CD4-positive, alpha-beta T cell treated with Interleukin-12 subunit alpha and Interleukin-12 subunit beta, for 1 hour (primary cell): Measurements from ENCODE around the gene METTL1.
"Not testable (repeated sequence)": the region's sequence is repeated elsewhere in the genome, so short reads cannot be mapped to it uniquely, and the experiment has no call there.

Experiments
- DNase-seq: peaks from one replicate; pipeline ENCODE4 v3.0.0-alpha.2; 2020

Gene METTL1

DNA sequence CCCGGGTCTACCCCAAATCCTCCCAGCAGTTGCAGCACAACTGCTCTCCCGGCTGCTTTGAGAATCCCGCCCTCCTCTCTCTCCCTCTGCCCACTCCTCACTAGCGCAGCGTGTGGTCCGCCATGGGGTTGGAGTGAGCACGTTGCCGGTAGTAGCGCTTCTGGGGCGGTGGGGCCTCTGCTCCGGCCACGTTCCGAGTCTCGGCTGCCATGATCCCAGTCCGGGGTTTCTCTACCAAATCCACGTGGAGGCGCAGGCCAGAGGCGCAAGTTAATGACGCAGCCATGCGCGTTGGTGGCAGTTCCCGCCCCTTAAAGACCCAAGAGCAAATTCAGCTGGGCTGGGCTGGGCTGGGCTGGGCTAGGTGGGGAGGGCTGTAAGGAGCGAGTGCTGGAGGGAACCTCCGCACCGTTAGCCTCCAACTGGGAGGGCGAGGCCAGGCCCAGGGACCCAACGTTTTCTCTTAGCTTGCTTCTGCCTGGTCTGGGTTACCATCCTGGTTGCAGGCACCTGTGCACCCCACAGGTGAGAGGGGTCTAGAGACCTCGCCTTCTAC lies at the start of gene METTL1:
Gene METTL1, minus strand, starts transcription at position 233 of the 556 bp plus-strand sequence. Its CDS starts 22 bp downstream, at position 211.
- DNase-seq: peak; percentile 91

DNA sequence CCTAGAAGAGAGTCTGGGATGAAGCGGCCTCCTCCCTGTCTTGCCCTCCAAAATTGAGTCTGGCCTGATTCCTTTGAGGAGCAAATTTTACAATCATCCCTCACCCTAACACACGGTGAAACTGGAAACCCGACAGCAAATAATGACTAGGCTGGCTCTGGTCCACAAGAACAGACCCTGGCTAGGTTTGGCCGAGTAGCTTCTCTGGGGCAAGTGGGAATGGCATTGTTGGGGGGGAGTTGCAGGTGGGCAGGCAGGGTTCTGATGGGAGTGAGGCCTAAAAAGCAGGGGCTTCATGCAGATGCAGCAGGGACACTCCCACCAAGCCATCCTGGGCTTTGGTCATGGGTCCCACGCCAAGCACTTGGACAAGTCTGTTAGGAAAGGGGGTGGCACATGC lies 49.1 kb upstream of the METTL1 start:
- DNase-seq: not testable (repeated sequence)

DNA sequence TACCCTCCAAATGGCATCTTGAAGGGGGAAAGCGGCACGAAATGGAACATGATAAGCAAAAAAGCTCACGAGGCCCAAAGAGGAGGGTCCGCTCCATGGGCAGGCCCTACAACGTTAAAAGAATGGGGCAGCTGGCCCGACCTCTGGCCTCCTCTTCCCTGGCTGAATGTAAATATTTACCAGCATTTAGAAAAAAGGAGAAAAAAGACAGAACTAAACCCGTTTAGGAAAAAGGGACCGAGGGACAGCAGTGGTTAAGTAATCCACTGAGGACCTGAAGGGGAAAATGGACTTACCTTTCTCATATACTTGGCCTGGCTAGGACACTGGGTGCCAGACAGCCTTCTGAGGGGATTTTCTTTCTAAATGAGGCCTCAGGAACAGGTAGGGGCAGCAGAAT lies 48.2 kb upstream of the METTL1 start:
- DNase-seq: not testable (repeated sequence)

DNA sequence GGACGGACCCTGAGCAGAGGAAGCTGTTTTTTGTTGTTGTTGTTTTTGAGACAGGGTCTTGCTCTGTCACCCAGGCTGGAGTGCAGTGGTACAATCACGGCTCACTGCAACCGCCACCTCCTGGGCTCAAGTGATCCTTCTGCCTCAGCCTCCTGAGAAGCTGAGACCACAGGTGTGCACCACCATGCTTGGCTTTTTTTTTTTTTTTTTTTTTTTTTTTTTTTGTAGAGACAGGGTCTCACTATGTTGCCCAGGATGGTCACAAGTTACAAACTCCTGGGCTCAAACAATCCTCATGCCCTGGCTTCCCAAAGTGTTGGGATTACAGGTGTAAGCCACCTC lies 46.1 kb upstream of the METTL1 start:
- not testable (repeated sequence) for DNase-seq

DNA sequence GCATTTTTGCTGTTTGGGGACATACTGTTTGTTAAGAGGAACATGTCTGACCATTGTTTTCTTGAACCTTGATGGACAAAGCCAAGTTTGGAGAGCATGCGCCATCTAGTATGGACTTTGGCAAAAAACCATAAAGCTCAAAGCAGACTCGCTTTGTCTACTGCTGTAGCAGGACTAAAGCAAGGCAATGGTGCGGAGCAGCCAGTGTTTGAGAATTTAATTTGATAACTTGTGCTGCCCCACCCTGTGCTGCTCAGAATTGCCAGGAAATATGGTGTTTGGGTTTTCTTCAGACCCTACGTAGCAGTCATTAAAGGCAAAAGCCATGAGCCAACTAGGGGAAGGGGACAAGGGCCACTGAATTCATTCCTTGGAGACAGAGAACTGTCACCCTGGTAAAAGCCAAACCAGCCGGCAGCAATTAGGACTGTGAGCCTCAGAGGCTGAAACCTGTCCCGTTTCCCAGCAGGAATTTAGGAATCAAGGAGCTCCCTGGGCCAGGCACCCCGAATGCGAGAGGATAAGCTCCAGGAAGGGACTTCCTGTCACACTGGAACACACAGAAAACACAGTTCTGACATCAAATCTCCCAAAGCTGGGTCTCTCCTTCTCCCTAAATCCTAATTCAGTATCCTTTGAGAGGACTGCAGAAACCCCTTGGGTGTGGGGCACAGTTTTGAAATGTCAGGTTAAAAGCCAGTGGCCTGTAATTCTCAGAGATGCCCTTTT lies 45.5 kb upstream of the METTL1 start:
- DNase-seq: no peak

DNA sequence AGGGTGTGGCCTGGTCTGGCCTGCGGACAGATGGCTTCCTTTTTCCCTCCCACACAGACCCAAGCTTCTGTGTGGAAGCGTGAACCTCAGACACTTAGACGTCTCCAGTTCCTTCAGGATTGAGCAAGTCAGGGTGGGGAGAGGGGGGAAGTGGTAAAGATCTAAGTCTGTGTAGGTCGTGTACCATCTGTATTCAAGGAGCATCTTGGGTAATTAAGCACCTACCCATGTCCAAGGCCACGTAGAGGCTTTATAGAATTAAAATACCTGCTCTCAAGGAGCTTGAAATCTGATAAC lies 44.9 kb upstream of the METTL1 start:
- DNase-seq: no peak

DNA sequence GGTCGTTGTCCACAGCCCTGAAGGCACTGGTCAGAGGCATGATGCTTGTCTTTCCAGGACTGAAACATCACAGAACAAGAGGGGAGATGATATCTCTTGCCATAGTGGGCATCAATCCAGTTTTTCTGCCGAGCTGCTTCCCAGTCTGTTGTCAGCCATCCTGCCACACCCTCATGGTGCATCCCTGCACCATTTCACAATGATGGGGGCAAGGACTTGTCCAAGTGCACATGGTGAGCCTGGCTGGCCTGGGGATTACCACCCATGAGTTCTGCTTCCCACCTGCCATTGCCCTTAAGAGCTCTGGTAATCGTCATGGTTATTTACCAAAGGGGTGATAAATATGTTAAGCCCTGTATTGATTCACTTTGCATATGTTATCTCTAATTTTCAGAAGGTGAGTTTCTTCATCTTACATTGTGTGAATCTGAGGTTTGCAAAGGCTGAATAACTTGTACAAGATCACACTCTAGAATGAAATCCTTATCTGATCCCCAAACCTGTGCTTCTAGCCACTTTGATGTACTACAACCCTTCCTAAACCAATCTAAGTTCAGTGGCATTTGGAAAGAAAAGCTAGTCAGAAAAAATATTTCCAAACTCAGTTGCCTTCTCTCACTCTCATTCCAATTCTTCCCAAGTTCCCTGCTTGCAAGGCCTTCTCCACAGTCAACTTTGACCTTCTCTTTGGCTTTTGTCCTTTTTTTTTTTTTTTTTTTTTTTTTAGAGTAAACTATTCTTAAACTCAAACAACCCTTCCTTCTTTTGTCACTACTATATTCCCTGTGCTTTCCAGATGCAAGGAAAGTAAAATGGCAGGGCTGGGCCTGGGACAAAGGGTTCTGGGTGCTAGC lies 44.3 kb upstream of the METTL1 start:
- DNase-seq: no peak

DNA sequence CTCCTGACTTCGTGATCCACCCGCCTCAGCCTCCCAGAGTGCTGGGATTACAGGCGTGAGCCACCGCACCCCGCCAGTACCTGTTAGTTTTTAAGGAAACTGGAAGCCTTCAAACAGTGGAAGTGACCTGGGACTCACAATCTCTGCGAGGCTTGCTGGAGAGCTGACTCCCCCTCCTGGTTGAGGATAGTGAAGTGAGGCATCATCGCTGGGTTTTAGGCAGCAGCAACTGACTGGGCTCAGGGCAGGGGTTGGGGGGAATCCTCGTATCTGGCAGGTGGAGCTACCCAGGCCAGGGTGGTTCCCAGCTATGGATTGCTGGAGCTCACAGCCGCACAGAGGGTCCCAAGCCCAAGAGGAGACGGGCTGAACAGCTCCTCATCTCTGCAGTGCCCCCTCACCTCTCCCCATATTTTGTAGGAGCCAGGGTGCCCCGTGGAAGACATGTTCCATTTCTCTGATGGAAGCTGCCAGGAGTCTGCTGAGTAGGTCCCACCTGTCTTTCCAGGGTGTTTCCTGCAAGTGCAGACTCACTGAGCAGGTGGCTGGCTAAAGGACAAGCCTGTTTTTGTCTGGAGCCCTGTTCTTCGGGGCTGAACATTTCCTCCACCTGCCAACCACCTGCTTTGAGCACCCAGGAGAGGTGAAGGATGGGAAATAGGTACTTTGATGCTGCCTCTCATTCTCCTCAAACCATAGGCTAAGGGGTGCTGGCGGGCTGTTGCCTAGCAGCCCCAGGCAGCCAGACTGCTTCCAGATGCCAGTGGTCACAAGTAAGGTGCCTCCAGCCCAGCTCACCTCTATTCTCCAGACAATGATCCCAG lies 43.5 kb upstream of the METTL1 start:
- no peak for DNase-seq

DNA sequence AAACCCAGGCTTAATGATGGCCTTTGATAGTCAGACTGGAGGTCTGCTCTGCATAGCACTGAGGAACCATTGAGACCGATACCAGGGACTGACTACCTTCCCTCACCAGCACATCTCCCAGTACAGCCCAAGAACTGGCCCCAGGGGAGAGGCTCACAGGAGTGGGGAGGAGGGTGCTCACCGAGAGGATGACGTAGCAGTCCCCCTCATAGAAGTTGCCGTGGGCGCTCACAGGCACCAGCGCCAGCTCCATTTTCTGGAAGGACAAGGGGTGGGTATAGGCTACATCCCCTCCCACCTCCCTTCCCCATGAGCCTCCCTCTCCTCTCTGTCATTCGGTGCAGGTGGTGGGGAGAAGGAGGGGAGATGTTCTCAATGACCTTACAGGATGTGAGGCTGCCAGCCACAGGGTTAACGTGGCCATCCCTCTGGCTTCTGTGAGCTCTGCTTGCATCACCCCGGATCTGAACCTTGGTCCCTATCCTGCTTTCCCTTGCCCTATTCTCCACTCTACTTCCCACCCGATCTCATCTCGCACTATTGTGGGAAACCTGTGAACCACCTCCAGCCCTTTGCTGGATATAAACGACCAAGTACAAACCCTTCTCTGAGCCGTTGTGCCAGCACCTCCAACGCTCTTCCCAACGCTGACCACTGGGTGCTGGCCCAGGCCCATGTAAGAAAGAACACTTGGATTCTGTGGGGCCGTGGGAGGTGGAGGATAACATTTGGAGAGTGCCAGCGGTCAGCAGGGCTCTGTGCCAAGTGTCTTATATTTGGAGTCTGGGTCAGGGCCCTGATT lies 42.3 kb upstream of the METTL1 start:
- DNase-seq: no peak

DNA sequence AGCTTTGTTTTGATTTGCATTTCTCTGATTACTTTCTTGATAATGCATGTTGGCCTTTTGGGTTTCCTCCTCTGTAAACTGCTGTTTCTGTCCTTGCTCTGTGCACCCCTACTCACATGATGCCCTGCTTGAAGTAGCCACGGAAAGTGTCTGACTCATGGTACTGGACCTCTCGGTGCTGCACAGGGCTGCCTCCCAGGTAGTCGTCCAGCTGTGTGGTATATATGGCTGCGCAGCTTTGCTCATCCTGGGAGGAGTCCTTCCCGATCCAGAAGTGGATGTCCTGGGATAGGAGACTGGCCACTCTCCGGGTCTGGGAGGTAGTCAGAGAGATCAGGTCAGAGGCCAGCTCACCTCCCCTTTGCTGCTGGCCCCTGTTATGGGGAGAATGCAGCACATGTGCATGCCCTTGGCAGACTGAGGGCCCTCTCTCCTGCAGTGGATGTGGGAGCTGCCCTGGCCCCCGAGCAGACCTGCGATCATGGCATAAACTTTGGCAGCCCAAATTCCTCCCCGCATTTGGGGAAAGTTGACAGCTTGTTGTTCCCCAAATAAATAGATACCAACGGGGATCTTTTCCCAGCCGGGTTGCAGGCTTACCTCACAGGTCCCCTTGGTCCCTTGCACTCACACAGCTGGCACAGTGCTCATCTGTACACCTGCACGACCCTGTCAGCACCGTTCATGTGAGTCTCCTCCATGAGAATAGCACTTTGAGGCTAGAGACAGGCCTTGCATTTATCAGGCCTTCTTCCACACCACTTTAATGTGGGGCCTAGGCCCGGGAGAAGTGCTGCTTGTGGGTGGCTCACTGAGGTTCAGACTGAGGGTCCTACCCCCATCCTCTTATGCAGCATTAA lies 41.4 kb upstream of the METTL1 start:
- DNase-seq: no peak

DNA sequence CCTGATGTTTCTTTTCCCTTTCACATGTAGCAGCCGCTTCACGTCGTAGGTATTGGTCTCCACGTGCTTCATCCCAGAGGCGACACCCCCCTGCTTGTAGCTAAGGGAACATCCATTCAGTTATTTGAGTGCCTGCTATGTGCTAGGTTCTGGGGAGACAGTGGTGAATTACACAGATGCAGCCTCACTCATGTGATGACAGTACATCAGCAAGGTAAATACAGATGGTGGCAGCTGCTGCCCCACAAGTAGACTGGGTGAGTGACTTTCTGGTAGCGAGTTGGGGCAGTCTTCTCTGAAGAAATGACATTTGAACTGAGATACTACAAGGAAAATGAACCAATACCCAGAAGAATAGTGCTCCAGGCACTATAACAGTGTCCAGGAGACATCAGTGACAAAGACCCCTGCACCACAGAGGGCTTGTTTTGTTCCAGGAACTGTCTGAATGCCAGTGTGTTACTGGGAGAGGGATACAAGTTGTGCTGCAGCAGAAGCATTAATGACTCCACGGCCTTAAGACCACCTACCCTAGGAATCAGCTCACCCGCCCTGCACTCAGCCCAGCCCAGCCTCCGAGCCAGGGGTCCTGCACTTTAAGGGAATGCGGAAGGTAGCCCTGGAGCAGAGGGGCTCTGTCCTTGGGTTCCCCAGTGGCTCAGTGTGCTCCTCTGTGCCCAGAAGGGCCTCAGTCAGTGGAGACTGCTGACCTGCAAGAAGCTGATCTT lies 39.3 kb upstream of the METTL1 start:
- no peak for DNase-seq

DNA sequence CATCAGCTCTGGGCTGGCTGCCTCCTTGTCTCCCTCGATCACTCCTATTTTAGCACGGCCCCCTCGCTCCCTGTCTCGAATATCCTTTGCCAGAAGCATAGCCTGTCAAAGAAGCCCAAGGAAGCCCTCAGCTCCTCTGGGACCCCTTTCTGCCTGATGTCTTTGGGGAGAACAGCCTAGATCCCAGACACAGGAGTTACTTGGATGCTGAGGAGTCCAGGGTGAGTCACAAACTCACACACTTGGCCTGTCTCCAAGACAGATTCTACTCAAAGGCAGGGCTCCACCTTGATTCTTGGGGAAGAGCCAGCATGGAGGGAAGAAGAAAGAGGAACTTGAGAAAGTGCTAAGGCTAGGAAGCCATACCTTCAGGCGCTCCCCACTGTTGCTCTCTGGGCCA lies 38.5 kb upstream of the METTL1 start:
- DNase-seq: no peak

DNA sequence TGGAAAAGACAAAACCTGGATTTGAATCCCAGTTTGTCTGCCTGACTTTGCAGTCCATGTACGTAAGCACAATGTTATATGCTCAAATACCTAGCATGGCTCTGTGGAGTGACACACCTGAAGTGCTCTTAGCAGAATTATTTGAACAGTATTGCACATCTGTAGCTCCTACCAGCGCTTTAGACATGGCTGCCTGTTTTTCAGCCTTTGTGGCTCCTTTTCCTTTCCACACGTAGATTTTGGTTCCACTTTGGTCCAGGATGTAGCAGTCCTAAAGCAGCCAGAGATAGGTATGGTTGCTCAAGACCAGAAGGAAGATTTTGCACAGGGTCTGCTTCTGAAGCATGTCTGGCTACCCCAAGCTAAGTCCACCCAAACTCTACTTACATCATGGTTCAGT lies 37.5 kb upstream of the METTL1 start:
- no peak for DNase-seq

DNA sequence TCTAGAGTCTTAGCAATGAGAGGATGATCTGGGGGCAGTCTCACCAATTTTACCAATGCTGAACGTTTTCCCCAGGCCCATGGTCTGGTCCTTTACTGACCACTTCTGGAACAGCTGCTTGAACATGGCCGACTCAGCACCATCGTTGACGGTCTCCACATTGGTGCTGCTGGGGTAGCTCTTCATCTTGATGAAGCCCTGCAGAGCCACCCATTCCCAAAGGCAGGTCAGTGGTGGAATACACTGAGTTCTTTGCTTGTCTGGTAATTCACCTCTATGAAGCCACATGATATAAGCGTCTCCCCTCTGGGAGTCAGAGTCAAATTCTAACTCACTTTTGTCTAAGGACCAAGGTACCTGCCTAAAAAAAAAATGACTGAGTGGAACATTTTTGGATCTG lies 36.4 kb upstream of the METTL1 start:
- no peak for DNase-seq

DNA sequence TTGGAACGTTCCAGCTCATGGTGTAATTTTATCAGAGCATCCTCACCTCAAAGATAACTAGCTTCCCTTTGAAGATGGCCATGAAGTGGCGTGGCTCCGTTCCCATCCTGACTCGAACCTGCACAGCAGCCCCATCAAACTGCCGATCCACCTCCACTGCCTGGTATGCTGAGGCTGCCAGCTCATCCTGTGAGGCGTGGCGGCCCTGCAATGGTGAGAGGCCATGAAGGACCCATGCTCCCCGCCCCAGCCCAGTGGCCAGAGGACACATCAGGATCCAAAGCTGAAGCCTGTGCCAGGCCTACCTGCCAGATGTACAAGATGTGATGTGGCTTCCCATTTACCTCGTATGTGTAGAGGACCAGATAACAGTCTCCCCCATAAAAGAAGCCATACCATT lies 35.4 kb upstream of the METTL1 start:
- no peak for DNase-seq

DNA sequence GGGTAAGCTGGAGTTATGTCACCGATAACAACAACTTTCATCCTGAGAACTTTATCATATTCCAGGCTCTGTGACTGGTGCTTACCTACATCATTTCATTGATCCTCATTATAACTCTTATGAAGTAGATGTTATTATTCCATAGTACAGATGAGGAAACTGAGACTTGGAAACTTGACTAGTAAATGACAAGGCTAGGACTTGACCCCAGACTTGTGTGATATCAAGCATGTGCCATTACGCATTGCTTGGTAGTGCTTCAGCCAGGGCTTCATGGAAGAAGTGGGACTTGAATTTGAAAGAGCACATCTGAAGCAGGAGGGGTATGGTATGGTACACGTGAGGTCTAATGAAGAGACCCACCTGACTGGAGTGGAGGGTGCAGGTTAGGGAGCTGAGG lies 34.8 kb upstream of the METTL1 start:
- DNase-seq: no peak

DNA sequence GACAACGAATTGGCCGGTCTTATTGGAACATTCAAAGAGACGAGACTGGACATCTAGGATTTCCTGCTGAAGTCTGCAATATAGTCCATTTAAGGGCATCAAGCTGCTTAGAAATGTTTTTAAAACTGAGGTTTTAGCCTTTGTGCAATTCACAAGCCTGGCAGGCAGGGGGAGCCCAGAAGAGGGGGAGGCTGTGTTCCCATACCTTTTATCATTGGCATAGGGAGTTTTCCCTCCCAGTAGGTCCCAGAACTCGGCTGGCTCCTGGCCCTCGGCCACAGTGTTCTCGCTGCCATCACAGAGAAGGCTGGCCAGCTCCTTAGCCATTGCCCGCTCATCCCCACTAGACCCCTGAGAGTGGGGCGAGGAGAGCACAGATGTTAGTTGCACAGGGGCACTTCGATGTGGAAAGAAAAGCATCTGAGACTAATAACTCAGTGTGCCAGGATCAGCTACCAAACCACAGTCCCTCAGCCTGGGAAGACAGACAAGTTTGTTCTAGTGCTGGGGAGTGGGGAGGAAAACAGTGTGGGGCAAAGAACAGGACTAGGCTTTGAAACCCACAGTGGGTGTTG lies 31.5 kb upstream of the METTL1 start:
- DNase-seq: peak; percentile 37

DNA sequence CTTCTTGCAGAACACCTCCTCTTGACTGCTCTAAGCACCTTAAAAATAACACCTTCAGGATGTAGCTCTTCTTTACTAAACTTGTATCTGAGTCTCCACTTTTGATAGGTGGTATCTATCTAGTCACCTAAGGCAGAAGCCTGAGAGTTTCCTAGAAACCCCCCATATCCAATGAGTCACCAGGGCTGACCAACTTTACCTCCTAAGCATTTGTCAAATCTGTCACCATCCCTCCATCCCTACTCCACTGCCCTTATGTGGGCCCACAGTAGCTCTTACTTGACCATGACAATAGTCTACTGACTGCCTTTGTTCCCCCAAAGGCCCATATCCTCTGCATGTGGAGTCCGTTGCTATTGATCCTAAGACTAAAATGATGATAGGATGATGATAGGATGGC lies 30.7 kb upstream of the METTL1 start:
- DNase-seq: no peak

DNA sequence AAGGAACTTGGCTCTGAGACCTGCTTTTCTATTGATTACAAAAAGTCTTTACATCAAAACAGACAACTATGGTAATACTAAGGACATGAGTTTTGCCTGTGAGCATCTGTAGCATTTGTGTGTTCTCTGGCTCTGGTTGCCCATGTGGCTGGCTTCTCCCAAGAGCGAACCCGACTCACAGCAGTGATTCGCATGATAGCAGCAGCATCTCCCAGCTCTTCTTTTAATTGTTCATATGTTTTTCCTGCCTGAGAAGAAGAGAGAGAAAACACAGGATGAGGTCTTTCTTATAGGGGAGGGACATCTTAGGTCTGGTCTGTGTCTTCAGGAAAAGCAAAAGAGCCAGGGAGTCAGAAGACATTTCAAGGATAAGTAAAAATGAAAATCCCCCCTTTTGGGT lies 29.1 kb upstream of the METTL1 start:
- no peak for DNase-seq

DNA sequence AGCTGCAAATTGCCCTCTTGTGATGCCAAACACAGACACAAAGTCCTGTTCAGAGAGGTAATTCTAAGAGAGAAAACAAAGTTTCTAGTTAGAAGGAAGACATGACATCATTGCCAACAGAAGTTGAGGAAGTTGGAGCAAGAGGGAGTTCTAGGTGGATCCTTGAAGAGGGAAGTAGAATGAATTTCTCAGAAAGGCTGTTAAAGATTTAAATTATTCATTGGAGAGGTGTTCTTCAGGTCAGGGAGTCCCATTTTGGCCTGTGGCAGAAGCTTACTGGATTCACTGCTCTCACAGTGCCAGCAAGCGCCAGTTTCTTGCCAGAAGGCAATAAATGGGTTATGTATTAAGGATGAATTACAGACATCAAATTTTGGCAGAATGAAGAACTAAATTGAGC lies 26.0 kb upstream of the METTL1 start:
- no peak for DNase-seq

DNA sequence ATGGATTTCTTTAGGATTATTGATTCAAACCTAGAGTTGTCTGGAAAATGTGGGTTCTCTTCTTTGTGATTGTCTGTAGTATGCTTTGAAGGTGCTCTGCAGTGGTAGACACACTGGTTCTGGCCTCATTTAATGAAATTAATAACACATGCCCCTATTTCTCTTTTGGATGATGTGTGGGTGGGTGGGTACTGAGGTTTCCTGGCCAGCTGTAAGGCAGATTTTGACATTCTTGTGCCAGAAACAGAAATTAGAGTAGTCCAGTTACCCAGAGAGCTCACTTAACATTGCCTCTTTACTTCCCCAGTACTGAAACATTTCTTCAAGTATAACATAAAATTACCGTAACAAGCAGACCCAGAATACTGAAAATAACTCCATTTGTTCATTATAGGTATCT lies 25.1 kb upstream of the METTL1 start:
- DNase-seq: no peak
